Psoas muscle (tissue), 8 donors: ENCODE data around the gene PHPT1. TPM values are rescaled to one million over a fixed set of nuclear protein-coding genes. Genes with fewer than 3 reads are reported as not detected.
A peak's percentile ranks its signal among the peaks of the same experiment; 100 is the strongest.

Experiments
- ATAC-seq, 4 donors: fragments of 200-7000 bp; cut with Tn5 transposase; one replicate each; pipeline ENCODE4 v1.9.1; 2020; ENCODE audit warnings: moderate library complexity in 3 of 4, mild to moderate bottlenecking in 2 of 4
- DNase-seq, 2 donors: peaks; one replicate each; pipeline ENCODE4 v3.0.0-alpha.2; 2020
- H3K27ac ChIP-seq: fragments of 200-600 bp; one replicate; pipeline ENCODE4 v1.8.0; 2022
- H3K27me3 ChIP-seq, 3 donors: fragments of 200-600 bp in 1 of 3; one replicate each; pipeline versions ENCODE4 v1.6.1 to v1.8.0; 2013 to 2022; ENCODE audit warnings: low read length in 2 of 3, mild to moderate bottlenecking in 2 of 3, moderate library complexity in 1 of 3; ENCODE audit not compliant: insufficient read depth in 3 of 3
- H3K36me3 ChIP-seq, 2 donors: fragments of 200-600 bp in 1 of 2; one replicate each; pipeline versions ENCODE4 v1.6.1 to v1.8.0; 2013 to 2022; ENCODE audit warnings: low read depth in 1 of 2, mild to moderate bottlenecking in 1 of 2, moderate library complexity in 1 of 2; ENCODE audit not compliant: insufficient read depth in 1 of 2
- H3K4me1 ChIP-seq: fragments of 200-600 bp; one replicate; pipeline ENCODE4 v1.8.0; 2022
- H3K4me3 ChIP-seq: fragments of 200-600 bp; one replicate; pipeline ENCODE4 v1.8.0; 2022; ENCODE audit warnings: mild to moderate bottlenecking
- H3K9me3 ChIP-seq: fragments of 200-600 bp; one replicate; pipeline ENCODE4 v1.8.0; 2022
- CTCF ChIP-seq: fragments of 200-600 bp; IDR thresholded peaks from one replicate; pipeline ENCODE4 v1.8.0; 2022; ENCODE audit warnings: antibody characterized with exemption
- WGBS, 3 donors: extraction: QIAGEN DNeasy Blood & Tissue Kit; methylation state at CpG; one replicate each; pipeline versions ENCODE4 v1.1.6 to v1.1.7; 2013; 5-methylcytosine and 5-hydroxymethylcytosine counted together
- intact Hi-C, 2 donors: fragments of 100-400 bp; cut with DNase I; formaldehyde crosslinking; loops; one replicate each; pipeline versions ENCODE4 v1.11.0 to v1.14.2; 2022
- polyA plus RNA-seq, 3 donors: library from polyadenylated mRNA; stranded (reverse); fragments of 200-250 nt; gene quantifications; one replicate each; pipeline ENCODE4 v1.2.3, GENCODE V29; 2013
- total RNA-seq, 4 donors: library from RNA; stranded (reverse); fragmentation: NEBNext Ultra II Directional in 2 of 4; extraction: Animal tissue kit (Norgen Biotek cat#: 25700) in 2 of 4; gene quantifications; one replicate each; pipeline versions ENCODE4 v1.2.1 to v1.2.4, GENCODE V29; 2021 to 2023
- donor health status: healthy with polysubstance abuse.
- donor health status: DM: no; HTN: no; CAD: no; lungs with moderate emphysema.
- donor health status: Bipolar disorder and iron deficiency.
- donor health status: healthy.
- donor health status: DM: yes; HTN: yes; CAD: no.
- donor health status: DM: no; HTN: no; CAD: no.
- donor health status: DM: no; HTN: no; CAD: no.
- donor health status: DM: yes; HTN: yes; CAD: no.

Gene PHPT1
- total and polyA plus RNA-seq, 7 donors, result 154 to 295 (median 228) TPM

- Histone ChIP-seq H3K9me3 (no peaks in the 10 kb centered on the region), H3K4me3 (no peak overlapping the region), H3K36me3 (peaks cover 0 to 26% of the 10 kb centered on the region in 2 donors), H3K4me1 (peaks cover 14% of the 10 kb centered on the region), H3K27ac (no peak overlapping the region), H3K27me3 (no peaks in the 10 kb centered on the region)
- 82 to 89% (median 85%) methylated on average over 15 to 29 of the region's 29 CpGs for WGBS, 3 donors
- ATAC-seq (peak in 1 of 4 donors; percentile 3), DNase-seq (peak in 1 of 2 donors; percentile 46)
- intact Hi-C loops, result no loop called here
- no peak for TF ChIP-seq CTCF
Measured at GRCh38 chr9:136857581-136858412, 8.6 kb downstream of the PHPT1 start.

GRCh38 chr9:136858452-136858843 is 9.2 kb downstream of the PHPT1 start:
- peak in 1 of 2 donors; percentile 15 for DNase-seq
- H3K9me3 ChIP-seq, result no peaks in the 10 kb centered on the region
- no peak overlapping the region for H3K4me3 ChIP-seq
- peak in 1 of 4 donors; percentile 4 for ATAC-seq
- 86 to 97% (median 91%) methylated on average over 14 to 15 of the region's 15 CpGs for WGBS, 3 donors
- H3K27me3 ChIP-seq, result no peaks in the 10 kb centered on the region
- no peak overlapping the region for H3K27ac ChIP-seq
- TF ChIP-seq CTCF, result no peak
- peaks cover 3 to 32% of the 10 kb centered on the region in 2 donors for H3K36me3 ChIP-seq
- peaks cover 18% of the 10 kb centered on the region for H3K4me1 ChIP-seq
- intact Hi-C loops, result no loop called here

DNA sequence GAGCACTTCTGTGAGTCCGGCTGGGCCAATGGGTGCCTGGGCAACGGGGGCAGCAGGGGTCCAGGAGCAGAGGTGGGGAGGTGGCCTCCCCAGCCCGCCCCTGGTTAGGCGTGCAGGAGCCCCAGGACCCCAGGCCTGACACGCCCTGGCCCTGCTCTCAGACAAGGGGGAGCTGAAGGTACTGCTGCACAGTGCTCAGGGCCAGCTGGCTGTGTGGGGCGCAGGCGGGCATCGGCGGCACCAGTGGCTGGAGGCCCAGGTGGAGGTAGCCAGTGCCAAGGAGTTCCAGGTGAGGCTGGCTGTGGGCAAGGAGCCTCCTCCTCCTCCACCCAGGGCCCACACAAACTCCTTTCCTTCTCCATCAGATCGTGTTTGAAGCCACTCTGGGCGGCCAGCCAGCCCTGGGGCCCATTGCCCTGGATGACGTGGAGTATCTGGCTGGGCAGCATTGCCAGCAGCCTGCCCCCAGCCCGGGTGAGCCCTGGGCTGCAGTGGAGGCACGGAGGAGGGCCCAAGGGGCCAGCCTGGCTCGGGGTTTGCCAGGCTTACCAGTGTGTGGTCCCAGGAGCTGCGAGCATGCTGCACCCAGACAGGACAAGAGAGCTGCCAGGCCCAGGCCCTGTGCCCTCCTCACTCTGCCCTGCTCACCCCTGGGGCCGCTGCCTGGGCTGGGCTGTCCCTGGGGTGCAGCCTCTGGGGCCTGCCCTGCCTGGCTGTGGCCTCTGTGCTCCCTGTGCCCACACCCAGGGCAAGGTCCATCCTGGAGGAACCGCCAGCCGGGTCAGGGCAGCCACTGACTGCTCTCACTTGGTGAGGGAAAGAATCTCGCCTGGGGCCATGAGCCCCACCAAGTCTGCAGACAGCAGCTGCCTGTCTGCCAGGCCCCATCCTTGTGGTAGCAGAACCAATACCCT is 9.9 kb downstream of the PHPT1 start:
- peak overlapping the region; percentile 30 for H3K27ac ChIP-seq
- intact Hi-C loops, result no loop called here
- H3K27me3 ChIP-seq, result no peaks in the 10 kb centered on the region
- DNase-seq (peak; percentile 52 to 74), ATAC-seq (peak; percentile 31 to 64 (median 54))
- TF ChIP-seq CTCF, result no peak
- no peak overlapping the region for H3K4me3 ChIP-seq
- H3K4me1 ChIP-seq, result peaks cover 23% of the 10 kb centered on the region
- no peaks in the 10 kb centered on the region for H3K9me3 ChIP-seq
- H3K36me3 ChIP-seq, result peaks cover 5 to 39% of the 10 kb centered on the region in 2 donors
- WGBS, 3 donors, result 43 to 56% (median 45%) methylated on average over 16 to 20 of the region's 20 CpGs

DNA sequence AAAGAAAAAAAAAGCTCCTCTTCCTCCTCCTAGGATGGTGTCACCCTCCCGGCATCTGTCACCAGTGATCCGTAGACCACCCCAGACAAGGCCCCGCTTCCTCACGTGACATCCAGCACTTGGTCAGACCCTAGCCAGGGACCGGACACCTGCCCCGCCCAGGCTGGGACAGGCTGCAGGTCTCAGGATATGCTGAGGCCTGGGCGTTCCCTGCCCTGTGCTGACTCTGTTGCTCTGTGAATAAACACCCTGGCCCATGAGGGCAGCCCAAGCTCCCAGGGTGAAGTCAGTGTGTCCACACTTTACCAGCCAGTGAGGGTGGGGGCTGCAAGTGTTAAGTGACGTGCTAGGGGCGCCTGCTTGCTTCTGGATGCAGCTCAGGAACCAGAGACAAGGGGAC is 11.3 kb downstream of the PHPT1 start:
- 83 to 87% (median 84%) methylated on average over 9 of the region's 9 CpGs for WGBS, 3 donors

More for the DNA sequence above, 11.3 kb downstream of the PHPT1 start:
- Histone ChIP-seq H3K4me1 (peaks cover 36% of the 10 kb centered on the region), H3K27ac (no peak overlapping the region), H3K27me3 (no peaks in the 10 kb centered on the region), H3K36me3 (peaks cover 5 to 47% of the 10 kb centered on the region in 2 donors), H3K4me3 (no peak overlapping the region), H3K9me3 (no peaks in the 10 kb centered on the region)
- TF ChIP-seq CTCF, result no peak
- DNase-seq (no peak), ATAC-seq (no peak)
- intact Hi-C loops, result no loop called here
